ENCODE data around the gene MEGF11.

Gene MEGF11

DNA sequence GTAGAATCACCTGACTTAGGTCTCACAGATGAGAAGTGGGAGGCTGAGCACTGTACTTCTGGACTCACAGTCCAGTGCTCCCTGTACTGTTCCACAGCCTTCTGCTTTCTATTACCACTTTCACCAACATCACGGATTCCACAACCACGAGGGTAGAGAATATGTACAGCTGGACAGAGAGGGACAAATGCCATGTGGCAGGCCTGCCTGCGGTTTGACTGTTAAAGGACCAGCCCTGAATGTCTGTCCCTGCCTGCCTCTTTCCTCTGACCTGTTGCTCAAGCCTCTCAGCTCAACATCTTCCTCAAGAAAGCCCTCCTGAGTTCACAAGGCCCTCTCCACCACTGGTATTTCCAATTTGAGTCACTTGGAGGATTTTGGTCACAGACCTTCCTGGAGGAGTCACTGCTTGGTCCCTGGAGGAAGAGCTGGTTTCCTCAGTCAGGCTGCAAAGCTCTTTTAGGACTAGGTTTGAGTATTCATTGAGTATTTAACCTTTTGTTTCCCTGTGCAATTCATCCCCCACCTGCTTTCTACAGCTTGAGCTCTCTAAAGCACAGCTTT is 335.1 kb downstream of the MEGF11 start:
- DNase-seq (ENCODE audit: low read depth, low spot score): no peak

DNA sequence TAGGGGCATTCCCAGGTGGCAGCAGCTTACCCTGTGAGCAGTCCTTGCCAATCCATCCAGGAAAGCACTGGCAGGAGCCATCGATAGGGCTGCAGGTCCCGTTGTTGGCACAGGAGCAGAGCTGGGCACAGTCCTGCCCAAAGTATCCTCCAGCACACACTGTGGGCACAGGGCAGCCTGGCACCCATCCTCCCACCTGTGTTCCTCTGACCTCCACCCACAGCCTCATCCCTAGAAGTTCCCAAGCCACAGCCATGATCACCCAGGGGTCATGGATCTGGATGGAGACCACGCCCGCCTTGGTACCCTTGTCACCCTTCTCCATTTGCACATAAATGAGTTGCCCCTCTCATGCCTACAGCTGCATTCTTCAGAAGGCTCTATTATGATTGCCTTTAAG is 335.6 kb downstream of the MEGF11 start:
- no peak for DNase-seq (ENCODE audit: low read depth, low spot score)

DNA sequence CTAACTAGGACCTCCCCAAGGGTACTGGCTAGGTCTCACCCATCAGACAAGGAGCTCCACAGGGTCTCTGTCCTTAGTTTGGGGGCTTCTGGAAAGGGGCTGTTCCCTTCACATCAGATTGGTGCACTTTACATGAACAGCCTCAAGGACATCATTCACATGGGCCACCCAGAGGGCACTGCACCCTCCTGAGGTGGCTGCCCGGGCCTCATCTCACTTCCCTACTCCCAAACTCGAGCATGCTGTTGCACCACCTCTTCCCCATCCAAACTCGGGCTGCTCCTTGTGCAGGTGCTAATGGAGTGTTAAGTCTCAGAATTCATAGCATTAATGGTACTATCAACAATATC is 336.2 kb downstream of the MEGF11 start:
- DNase-seq (ENCODE audit: low read depth, low spot score): no peak

GRCh38 chr15:65916664-65917406 is 336.7 kb downstream of the MEGF11 start:
- DNase-seq (ENCODE audit: low read depth, low spot score): no peak

DNA sequence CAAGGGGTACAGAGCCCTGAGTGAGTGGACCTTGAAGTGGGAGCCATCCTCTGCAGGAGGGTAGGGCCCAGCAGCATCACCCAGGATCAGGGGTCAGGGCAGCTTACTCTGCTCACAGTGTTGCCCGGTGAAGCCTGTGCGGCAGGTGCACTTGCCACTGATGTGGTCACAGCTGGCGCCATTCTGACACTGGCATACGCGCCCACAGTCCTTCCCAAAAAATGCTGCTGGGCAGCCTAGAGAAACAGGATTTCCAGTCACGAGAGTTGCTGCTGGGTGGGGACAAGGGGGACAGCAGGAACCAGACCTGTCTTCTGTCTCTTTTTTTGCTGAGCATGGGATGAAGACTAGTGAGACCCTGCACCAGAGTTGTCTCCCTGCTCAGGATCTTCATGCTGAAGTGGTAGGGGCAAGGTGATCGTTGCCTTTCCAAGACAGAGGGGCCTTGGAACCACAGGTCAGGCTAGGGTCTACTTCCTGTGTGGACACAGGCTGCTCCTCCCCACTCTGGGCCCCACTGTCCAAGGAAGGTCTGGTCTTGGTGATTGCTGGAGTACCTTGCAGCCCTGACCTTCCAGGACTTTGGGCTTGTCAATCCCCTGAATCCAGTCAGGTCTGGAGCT is 337.4 kb downstream of the MEGF11 start:
- no peak for DNase-seq (ENCODE audit: low read depth, low spot score)

DNA sequence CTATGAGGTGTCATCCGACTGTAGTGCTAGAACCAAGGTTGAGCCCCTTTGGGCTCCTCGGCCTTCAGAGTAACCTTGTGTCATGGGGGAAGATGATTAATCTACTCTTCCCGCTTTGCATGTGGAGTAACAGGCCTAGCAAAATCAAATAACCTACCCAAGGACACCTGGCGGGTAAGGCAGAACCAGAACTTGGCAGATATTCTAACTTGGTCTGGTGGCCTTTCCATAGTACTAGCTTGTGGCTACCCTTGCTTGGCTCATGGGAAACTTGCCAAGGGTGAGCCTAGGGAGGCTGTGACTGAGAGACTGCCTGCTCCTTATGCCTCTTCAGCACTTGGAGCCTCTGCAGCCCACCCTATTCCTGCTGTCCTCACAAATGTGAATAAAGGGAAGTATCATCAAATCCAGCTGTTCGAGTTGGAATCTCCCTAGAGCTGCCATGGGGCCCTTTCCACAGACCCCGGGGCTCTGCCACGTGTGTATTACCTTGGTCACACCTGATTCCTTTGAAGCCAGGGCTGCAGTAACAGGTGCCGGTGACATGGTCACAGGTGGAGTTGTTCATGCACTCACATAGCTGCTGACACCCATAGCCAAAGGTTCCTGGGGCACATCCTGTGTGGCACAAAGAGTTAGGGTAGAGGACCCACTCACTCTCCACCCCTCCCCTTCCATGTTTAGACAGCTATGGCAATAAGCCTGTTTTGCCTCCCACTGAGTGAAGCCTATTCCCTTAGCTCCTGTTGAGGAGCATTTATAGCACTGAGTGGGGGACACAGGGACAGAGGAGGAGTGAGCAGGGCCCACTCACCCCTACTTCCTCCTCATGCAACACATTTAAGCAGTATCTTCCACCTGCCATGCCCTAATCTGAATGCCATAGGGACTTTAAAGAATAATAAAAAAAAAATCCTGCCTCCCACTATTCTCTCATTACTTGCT is 338.3 kb downstream of the MEGF11 start:
- no peak for DNase-seq (ENCODE audit: low read depth, low spot score)

- DNase-seq (ENCODE audit: low read depth, low spot score): no peak
Observed at GRCh38 chr15:65914386-65914785, 339.2 kb downstream of the MEGF11 start.

DNA sequence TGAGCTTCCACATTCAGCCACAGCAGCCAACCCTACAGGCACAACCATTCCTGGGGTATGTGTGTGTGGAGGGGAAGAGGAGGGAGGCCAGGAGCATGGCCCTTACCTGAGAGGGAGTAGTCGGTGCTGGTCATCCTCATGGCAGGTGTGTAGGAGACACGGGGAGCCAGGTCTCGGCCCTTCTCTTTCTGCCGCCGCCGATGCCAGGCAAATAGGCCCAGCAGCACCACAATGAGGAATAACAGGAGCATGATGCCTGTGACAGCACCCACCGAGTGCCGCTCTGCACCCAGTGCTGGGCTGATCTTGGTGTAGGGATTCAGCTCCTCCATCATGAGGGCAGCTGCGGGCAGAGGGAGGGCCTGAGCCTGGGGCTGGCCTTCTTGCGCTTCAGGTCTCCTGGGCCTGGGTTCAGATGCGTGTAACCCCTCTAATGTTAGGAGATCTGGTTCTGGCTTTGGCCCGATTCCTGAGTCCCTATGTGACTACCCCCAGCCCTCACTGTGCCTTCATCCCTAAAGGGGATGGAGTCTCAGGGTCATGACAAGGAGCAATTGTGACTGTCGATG is 339.8 kb downstream of the MEGF11 start:
- DNase-seq (ENCODE audit: low read depth, low spot score): no peak

- no peak for DNase-seq (ENCODE audit: low read depth, low spot score)
Observed at GRCh38 chr15:65912235-65912634, 341.3 kb downstream of the MEGF11 start.

DNA sequence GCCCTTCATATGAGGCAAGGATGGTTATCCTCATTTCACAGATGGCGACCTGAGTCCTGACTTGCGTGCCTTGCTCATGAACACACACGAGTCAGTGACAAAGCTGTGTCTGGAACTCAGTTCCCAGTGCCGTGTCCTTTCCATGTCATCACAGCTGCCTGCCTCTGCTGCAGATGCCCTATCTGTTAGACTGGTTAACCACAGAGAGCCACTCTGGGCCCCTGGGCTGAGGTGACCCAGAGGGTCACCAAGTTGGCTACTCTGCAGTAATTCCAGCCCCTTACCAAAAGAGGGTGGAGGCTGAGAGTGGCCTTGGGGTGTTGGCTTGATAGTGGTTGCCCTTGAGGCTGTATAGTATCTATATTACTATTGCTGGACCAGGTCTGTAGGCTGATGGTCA is 343.2 kb downstream of the MEGF11 start:
- DNase-seq (ENCODE audit: low read depth, low spot score): no peak

DNA sequence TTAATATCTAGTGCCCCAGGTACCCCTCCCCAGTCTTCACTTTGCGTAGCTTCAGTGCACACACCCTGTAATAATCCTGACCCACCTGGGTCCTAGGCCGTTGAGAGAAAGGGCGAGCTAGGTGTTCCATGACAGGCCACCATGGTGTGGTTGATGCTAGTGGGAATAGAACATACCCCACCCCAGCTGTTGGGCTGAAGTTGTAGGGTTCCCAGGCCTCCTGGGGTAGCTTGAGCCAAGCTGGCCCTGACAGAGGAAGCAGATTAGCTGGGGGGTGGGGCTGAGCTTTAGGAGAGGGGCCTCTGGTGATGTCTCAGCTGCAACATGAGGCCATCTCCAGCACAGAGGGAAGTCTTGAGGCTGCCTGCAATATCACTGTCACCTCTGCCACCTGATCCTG is 343.7 kb downstream of the MEGF11 start:
- no peak for DNase-seq (ENCODE audit: low read depth, low spot score)

- DNase-seq (ENCODE audit: low read depth, low spot score): no peak
Observed at GRCh38 chr15:65908876-65909275, 344.7 kb downstream of the MEGF11 start.

DNA sequence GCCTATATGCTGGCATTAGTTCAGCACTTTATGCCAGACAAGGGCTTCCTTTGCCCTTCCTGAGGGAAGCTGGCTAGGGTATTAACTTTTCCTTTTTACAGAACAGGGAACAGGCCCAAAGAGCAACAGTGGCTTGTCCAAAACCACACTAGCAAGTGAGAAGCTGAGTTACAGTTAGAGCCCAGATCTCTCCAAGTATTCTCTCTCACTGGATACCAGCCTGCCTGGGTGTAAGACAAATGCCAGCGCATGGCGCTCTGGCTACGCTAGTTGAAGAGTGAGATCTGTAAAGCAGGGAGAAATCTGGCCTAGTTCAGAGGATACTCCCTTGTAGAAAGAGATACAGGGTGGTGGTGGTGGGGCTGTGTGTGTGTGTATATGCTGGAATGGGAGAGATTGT is 345.9 kb downstream of the MEGF11 start:
- DNase-seq (ENCODE audit: low read depth, low spot score): no peak

- no peak for DNase-seq (ENCODE audit: low read depth, low spot score)
Observed at GRCh38 chr15:65906396-65906795, 347.2 kb downstream of the MEGF11 start.

DNA sequence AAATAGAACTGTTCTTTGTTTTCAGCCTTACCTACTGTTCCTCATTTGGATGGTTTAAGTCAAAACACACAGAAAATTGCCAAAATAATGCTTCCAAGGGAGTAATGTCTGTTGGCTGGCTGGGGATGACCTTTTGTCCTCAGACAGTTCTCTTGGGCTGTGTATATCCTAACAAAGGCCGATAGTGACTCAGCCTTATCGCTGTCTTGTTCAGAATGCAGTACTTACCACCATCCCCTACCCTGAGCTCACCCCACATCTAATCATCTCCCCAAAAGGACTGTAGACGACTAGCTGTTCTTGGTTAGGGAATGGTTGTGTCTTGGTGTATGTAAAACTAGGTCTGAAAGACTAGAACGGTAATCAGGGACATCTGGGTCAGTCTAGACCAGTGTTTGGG is 349.2 kb downstream of the MEGF11 start:
- DNase-seq (ENCODE audit: low read depth, low spot score): no peak

DNA sequence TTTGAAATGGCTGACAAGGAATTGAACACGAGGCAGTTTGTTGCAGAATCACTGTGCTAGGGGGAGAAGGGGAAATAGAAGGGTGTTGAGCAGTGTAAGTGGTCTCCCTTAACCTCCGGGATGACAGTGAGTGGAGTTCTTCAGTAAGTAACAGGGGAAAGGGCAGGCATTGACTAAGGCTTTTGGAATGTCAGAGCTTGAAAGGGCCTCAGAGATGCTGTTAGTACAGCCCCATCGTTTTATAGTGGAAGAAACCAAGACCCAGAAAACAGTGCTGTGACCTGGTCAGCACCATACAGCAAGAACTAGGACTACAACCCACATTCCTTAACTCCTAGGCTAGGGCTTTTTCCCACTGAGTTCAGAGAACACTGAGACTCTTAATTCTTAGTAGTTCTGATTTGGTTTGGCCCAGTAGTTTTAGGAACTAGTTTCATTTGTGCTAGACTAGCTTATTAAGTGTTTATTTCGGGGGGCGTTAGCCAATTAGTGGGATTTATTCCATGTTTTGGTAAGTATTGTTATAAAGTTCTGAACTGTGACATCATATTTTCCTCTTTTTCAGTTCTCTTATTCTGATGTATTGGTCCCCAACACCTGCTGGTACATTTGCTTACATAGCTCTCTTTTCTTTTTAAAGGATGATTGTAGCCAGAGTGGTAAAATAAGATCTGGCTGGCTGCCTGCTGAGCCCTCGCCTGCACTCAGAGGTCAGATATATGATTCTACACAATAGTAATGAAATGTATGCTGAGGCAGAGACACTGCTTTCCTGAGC is 350.1 kb downstream of the MEGF11 start:
- no peak for DNase-seq (ENCODE audit: low read depth, low spot score)

DNA sequence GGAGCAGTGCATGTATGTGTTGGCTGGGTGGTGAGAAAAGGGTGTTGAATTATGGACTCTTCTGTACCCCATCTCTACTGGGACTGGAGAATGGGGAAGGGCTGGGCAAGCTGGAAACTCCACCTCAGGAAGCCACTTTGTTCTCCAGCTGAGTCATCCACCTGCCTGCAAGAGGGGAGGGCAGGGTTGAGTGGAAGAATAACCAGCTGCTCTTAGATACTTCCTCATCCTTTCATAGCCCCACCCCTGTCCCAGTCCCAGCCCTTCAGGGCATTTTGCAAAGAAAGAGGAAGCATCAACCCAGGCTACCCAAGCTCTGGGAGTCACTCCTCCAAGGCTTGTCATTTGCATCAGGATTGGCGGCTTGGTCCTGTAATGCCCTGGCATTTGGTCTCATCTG is 351.2 kb downstream of the MEGF11 start:
- no peak for DNase-seq (ENCODE audit: low read depth, low spot score)

DNA sequence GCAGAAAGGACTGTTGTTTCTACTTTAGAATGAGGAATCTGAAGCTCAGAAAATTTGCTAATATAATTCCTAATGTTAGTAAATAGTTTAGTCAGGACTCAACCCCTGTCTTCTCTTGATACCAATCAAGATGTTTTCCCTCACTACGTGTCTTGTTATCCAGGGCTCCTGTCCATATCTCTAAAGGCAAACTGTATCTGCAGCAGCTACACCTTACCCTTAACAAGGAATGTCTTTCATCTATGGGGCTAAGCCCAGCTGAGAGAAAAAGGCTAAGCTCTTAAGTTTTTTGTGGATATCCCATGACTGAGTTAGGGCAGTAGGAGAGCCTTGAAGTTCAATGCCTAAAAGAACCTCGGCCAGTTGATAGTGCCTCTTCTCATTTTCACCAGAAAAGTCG is 351.7 kb downstream of the MEGF11 start:
- no peak for DNase-seq (ENCODE audit: low read depth, low spot score)

DNA sequence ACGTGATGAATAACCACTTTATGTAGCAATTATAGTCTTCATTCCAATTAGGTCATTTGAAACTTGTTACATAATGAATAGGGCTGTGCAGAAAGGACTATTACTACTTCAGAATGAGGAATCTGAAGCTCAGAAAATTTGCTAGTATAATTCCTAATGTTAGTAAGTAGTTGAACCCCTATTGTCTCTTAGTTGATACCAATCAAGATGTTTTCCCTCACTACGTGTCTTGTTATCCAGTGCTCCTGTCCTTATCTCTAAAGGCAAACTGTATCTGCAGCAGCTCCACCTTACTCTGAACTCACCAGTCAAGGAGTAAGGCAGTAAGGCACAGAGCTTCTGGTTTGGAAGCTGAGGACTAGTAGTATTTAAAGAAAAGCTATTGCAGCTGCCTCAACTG is 352.2 kb downstream of the MEGF11 start:
- no peak for DNase-seq (ENCODE audit: low read depth, low spot score)

DNA sequence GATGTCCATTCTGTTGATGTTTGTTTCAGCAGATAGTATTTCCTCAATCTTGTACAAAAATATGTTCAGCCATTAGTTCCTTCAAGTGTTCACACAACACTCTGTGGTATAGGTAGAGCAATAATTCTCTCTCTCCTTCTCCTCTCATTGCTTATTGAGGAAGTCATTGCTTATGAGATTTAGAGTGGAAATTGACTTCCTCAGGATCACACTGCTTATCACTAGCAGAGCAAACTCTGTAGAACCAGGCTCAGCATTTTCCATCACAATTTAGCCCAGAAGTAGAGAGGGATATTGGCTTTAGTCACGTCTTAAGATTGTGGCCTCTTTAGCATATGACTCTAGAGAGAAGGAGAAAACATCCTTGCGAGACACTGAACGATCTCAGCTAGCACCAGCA is 353.1 kb downstream of the MEGF11 start:
- no peak for DNase-seq (ENCODE audit: low read depth, low spot score)

GRCh38 chr15:65896236-65896635 is 357.3 kb downstream of the MEGF11 start:
- DNase-seq (ENCODE audit: low read depth, low spot score): no peak
